ENCODE data around the gene TRIM32.

Gene TRIM32

DNA sequence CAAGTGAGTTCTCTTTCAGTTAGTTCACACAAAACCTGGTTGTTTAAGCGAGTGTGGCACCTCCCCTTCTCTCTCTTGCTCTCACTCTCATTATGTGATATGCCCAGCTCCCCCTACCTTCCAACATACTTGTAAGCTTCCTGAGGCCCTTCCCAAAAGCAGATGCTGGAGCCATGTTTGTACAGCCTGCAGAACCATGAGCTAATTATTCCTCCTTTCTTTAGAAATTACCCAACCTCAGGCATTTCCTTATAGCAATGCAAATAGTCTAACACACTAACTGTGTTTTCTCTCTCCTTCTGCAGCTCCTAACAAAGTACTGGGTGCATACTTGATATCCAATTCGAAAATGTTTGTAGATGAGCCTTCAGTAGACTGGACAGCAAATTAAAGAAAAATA lies 62.7 kb downstream of the TRIM32 start:
- TF ChIP-seq, protein P1, sequence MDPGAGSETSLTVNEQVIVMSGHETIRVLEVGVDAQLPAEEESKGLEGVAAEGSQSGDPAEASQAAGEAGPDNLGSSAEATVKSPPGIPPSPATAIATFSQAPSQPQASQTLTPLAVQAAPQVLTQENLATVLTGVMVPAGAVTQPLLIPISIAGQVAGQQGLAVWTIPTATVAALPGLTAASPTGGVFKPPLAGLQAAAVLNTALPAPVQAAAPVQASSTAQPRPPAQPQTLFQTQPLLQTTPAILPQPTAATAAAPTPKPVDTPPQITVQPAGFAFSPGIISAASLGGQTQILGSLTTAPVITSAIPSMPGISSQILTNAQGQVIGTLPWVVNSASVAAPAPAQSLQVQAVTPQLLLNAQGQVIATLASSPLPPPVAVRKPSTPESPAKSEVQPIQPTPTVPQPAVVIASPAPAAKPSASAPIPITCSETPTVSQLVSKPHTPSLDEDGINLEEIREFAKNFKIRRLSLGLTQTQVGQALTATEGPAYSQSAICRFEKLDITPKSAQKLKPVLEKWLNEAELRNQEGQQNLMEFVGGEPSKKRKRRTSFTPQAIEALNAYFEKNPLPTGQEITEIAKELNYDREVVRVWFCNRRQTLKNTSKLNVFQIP (CRISPR knock-in tag; IDR thresholded peaks at IDR 0.05; ENCODE audit: borderline replicate concordance, low read depth) = no peak
- TF ChIP-seq ISL1 (CRISPR knock-in tag; IDR thresholded peaks at IDR 0.05) = no peak
- no peak for TF ChIP-seq ESRRG (CRISPR knock-in tag; IDR thresholded peaks at IDR 0.05)
- TF ChIP-seq TCF4 (CRISPR knock-in tag; IDR thresholded peaks at IDR 0.05; ENCODE audit: borderline replicate concordance) = no peak
- no peak for TF ChIP-seq ZNF8 (CRISPR knock-in tag; IDR thresholded peaks at IDR 0.05)
- TF ChIP-seq TOX (CRISPR knock-in tag; IDR thresholded peaks at IDR 0.05; ENCODE audit: borderline replicate concordance) = no peak
- TF ChIP-seq ZNF565 (CRISPR knock-in tag; conservative IDR thresholded peaks at IDR 0.05; ENCODE audit: low read depth) = no peak
- no peak for TF ChIP-seq CSDC2 (CRISPR knock-in tag; IDR thresholded peaks at IDR 0.05)
- TF ChIP-seq PPARA (CRISPR knock-in tag; IDR thresholded peaks at IDR 0.05; ENCODE audit: borderline replicate concordance) = no peak
- no peak for TF ChIP-seq ZFP30 (CRISPR knock-in tag; IDR thresholded peaks at IDR 0.05)
- TF ChIP-seq, protein P2, sequence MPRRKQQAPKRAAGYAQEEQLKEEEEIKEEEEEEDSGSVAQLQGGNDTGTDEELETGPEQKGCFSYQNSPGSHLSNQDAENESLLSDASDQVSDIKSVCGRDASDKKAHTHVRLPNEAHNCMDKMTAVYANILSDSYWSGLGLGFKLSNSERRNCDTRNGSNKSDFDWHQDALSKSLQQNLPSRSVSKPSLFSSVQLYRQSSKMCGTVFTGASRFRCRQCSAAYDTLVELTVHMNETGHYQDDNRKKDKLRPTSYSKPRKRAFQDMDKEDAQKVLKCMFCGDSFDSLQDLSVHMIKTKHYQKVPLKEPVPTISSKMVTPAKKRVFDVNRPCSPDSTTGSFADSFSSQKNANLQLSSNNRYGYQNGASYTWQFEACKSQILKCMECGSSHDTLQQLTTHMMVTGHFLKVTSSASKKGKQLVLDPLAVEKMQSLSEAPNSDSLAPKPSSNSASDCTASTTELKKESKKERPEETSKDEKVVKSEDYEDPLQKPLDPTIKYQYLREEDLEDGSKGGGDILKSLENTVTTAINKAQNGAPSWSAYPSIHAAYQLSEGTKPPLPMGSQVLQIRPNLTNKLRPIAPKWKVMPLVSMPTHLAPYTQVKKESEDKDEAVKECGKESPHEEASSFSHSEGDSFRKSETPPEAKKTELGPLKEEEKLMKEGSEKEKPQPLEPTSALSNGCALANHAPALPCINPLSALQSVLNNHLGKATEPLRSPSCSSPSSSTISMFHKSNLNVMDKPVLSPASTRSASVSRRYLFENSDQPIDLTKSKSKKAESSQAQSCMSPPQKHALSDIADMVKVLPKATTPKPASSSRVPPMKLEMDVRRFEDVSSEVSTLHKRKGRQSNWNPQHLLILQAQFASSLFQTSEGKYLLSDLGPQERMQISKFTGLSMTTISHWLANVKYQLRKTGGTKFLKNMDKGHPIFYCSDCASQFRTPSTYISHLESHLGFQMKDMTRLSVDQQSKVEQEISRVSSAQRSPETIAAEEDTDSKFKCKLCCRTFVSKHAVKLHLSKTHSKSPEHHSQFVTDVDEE (CRISPR knock-in tag; IDR thresholded peaks at IDR 0.05) = no peak
- TF ChIP-seq, protein P3, sequence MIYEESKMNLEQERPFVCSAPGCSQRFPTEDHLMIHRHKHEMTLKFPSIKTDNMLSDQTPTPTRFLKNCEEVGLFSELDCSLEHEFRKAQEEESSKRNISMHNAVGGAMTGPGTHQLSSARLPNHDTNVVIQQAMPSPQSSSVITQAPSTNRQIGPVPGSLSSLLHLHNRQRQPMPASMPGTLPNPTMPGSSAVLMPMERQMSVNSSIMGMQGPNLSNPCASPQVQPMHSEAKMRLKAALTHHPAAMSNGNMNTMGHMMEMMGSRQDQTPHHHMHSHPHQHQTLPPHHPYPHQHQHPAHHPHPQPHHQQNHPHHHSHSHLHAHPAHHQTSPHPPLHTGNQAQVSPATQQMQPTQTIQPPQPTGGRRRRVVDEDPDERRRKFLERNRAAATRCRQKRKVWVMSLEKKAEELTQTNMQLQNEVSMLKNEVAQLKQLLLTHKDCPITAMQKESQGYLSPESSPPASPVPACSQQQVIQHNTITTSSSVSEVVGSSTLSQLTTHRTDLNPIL (CRISPR knock-in tag; IDR thresholded peaks at IDR 0.05; ENCODE audit: low read depth) = no peak
- TF ChIP-seq, protein P4, sequence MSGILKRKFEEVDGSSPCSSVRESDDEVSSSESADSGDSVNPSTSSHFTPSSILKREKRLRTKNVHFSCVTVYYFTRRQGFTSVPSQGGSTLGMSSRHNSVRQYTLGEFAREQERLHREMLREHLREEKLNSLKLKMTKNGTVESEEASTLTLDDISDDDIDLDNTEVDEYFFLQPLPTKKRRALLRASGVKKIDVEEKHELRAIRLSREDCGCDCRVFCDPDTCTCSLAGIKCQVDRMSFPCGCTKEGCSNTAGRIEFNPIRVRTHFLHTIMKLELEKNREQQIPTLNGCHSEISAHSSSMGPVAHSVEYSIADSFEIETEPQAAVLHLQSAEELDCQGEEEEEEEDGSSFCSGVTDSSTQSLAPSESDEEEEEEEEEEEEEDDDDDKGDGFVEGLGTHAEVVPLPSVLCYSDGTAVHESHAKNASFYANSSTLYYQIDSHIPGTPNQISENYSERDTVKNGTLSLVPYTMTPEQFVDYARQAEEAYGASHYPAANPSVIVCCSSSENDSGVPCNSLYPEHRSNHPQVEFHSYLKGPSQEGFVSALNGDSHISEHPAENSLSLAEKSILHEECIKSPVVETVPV (CRISPR knock-in tag; IDR thresholded peaks at IDR 0.05) = no peak
- no peak for TF ChIP-seq ZNF70 (CRISPR knock-in tag; IDR thresholded peaks at IDR 0.05)
- TF ChIP-seq GLIS3 (CRISPR knock-in tag; IDR thresholded peaks at IDR 0.05) = no peak
- TF ChIP-seq RARB (CRISPR knock-in tag; IDR thresholded peaks at IDR 0.05) = no peak
- no peak for TF ChIP-seq OSR1 (CRISPR knock-in tag; IDR thresholded peaks at IDR 0.05)
- ATAC-seq = no peak

DNA sequence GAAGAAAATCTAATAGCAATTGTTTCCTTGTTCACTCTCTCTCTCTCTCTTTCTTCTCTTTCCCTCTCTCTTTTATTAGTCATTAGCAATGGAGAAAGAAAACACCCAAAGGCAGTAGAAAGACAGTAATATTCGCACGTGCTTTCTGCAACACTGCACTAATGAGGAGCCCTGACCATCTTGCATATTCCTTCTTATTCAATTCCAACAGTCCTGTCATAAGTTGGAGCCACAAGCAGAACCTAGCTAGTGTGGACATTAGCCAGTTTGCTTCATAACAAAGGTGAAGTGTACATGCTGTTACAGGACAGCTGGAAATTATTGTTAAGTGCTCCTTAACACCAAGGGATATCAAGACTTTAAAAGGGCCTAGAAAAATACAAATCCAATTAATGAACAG lies 63.4 kb downstream of the TRIM32 start:
- ATAC-seq = no peak

More for the DNA sequence above, 63.4 kb downstream of the TRIM32 start:
- TF ChIP-seq, protein P2 (CRISPR knock-in tag; IDR thresholded peaks at IDR 0.05) = no peak
- TF ChIP-seq PPARA (CRISPR knock-in tag; IDR thresholded peaks at IDR 0.05; ENCODE audit: borderline replicate concordance) (no peak), TCF4 (CRISPR knock-in tag; IDR thresholded peaks at IDR 0.05; ENCODE audit: borderline replicate concordance) (no peak), BACH2 (CRISPR knock-in tag; IDR thresholded peaks at IDR 0.05; ENCODE audit: borderline replicate concordance) (no peak), SNAI2 (CRISPR knock-in tag; IDR thresholded peaks at IDR 0.05) (no peak), ZNF565 (CRISPR knock-in tag; conservative IDR thresholded peaks at IDR 0.05; ENCODE audit: low read depth) (no peak), ISL1 (CRISPR knock-in tag; IDR thresholded peaks at IDR 0.05) (no peak), ZNF70 (CRISPR knock-in tag; IDR thresholded peaks at IDR 0.05) (no peak), OSR1 (CRISPR knock-in tag; IDR thresholded peaks at IDR 0.05) (no peak), ZFP3 (CRISPR knock-in tag; IDR thresholded peaks at IDR 0.05) (no peak), CSDC2 (CRISPR knock-in tag; IDR thresholded peaks at IDR 0.05) (no peak), GLIS3 (CRISPR knock-in tag; IDR thresholded peaks at IDR 0.05) (no peak)
- TF ChIP-seq, protein P3 (CRISPR knock-in tag; IDR thresholded peaks at IDR 0.05; ENCODE audit: low read depth) = no peak
- TF ChIP-seq, protein P5, sequence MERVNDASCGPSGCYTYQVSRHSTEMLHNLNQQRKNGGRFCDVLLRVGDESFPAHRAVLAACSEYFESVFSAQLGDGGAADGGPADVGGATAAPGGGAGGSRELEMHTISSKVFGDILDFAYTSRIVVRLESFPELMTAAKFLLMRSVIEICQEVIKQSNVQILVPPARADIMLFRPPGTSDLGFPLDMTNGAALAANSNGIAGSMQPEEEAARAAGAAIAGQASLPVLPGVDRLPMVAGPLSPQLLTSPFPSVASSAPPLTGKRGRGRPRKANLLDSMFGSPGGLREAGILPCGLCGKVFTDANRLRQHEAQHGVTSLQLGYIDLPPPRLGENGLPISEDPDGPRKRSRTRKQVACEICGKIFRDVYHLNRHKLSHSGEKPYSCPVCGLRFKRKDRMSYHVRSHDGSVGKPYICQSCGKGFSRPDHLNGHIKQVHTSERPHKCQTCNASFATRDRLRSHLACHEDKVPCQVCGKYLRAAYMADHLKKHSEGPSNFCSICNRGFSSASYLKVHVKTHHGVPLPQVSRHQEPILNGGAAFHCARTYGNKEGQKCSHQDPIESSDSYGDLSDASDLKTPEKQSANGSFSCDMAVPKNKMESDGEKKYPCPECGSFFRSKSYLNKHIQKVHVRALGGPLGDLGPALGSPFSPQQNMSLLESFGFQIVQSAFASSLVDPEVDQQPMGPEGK (CRISPR knock-in tag; IDR thresholded peaks at IDR 0.05; ENCODE audit: borderline replicate concordance) = no peak
- TF ChIP-seq, protein P4 (CRISPR knock-in tag; IDR thresholded peaks at IDR 0.05) = no peak

Measured in SK-N-SH treated with all-trans-retinoic acid at 6 μM for 48 hours (cell line).